GM21717 (cell line): ENCODE results near the gene SERPINA9.

Experiments
- ATAC-seq: cut with Tn5 transposase; IDR thresholded peaks from one replicate; pipeline ENCODE4 v1.9.1; 2021; ENCODE audit warnings: mild to moderate bottlenecking, moderate library complexity; ENCODE audit not compliant: unreplicated experiment

The SERPINA9 gene

GRCh38 chr14:94464290-94464689 is 11.7 kb downstream of the SERPINA9 start:
- no peak for ATAC-seq

- no peak for ATAC-seq
Measured at GRCh38 chr14:94462763-94463572, 13.0 kb downstream of the SERPINA9 start.

- no peak for ATAC-seq
Measured at GRCh38 chr14:94462219-94462551, 13.8 kb downstream of the SERPINA9 start.

GRCh38 chr14:94461526-94462218 is 14.3 kb downstream of the SERPINA9 start:
- no peak for ATAC-seq

GRCh38 chr14:94460631-94461416 is 15.2 kb downstream of the SERPINA9 start:
- no peak for ATAC-seq

- no peak for ATAC-seq
Measured at GRCh38 chr14:94458558-94459205, 17.3 kb downstream of the SERPINA9 start.

- ATAC-seq: no peak
Measured at GRCh38 chr14:94458096-94458495, 17.9 kb downstream of the SERPINA9 start.

- no peak for ATAC-seq
Measured at GRCh38 chr14:94455928-94456327, 20.1 kb downstream of the SERPINA9 start.

- ATAC-seq: no peak
Measured at GRCh38 chr14:94451826-94452225, 24.2 kb downstream of the SERPINA9 start.

GRCh38 chr14:94451091-94451771 is 24.8 kb downstream of the SERPINA9 start:
- ATAC-seq: no peak

- ATAC-seq: no peak
Measured at GRCh38 chr14:94450722-94451090, 25.3 kb downstream of the SERPINA9 start.

- no peak for ATAC-seq
Measured at GRCh38 chr14:94449930-94450329, 26.1 kb downstream of the SERPINA9 start.

- ATAC-seq: no peak
Measured at GRCh38 chr14:94448071-94448808, 27.8 kb downstream of the SERPINA9 start.

- ATAC-seq: no peak
Measured at GRCh38 chr14:94447206-94447605, 28.8 kb downstream of the SERPINA9 start.

- ATAC-seq: no peak
Measured at GRCh38 chr14:94446126-94446525, 29.9 kb downstream of the SERPINA9 start.

- no peak for ATAC-seq
Measured at GRCh38 chr14:94445003-94445402, 31.0 kb downstream of the SERPINA9 start.

- no peak for ATAC-seq
Measured at GRCh38 chr14:94441531-94442205, 34.3 kb downstream of the SERPINA9 start.

- ATAC-seq: no peak
Measured at GRCh38 chr14:94441130-94441529, 34.9 kb downstream of the SERPINA9 start.

GRCh38 chr14:94439453-94440057 is 36.4 kb downstream of the SERPINA9 start:
- ATAC-seq: no peak
